ENCODE data around the gene MAP3K4.
"Not testable (repeated sequence)": the region's sequence is repeated elsewhere in the genome, so short reads cannot be mapped to it uniquely, and the experiment has no call there.

Gene MAP3K4

DNA sequence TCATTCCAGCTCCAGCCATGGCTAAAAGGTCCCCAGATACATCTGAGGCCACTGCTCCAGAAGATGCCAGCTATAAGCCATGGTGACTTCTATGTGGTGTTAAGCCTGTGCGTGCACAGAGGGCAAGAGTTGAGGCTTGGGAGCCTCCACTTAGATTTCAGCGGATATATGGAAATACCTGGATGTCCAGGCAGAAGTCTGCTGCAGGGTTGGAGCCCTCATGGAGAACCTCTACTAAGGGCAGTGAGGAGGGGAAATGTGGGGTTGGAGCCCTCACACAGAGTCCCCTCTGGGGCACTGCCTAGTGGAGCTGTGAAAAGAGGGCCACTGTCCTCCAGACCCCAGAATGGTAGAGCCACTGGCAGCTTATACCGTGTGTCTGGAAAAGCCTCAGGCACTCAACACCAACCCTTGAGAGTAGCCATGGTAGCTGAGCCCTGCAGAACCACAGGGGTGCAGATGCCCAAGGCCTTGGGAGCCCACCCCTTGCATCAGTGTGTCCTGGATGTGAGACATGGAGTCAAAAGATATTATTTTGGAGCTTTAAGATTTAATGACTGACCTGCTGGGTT is 8.1 kb upstream of the MAP3K4 start:
- not testable (repeated sequence) for H3K4me3 Mint-ChIP-seq; H3K36me3 Mint-ChIP-seq (ENCODE audit: low read depth); DNase-seq; H3K4me1 Mint-ChIP-seq (ENCODE audit: low read depth); H3K27ac Mint-ChIP-seq; H3K27me3 Mint-ChIP-seq
- peaks cover 14% of the 10 kb centered on the region for H3K9me3 Mint-ChIP-seq

- peaks cover 14% of the 10 kb centered on the region for H3K9me3 Mint-ChIP-seq
- H3K4me1 Mint-ChIP-seq (ENCODE audit: low read depth): peaks cover 4% of the 10 kb centered on the region
- H3K4me3 Mint-ChIP-seq: no peak overlapping the region
- peaks cover 5% of the 10 kb centered on the region for H3K27me3 Mint-ChIP-seq
- no peak overlapping the region for H3K27ac Mint-ChIP-seq
- peaks cover 3% of the 10 kb centered on the region for H3K36me3 Mint-ChIP-seq (ENCODE audit: low read depth)
- DNase-seq: no peak
Observed at GRCh38 chr6:160986851-160987250, 4.7 kb upstream of the MAP3K4 start.

GRCh38 chr6:160987265-160987664 is 4.3 kb upstream of the MAP3K4 start:
- Mint-ChIP-seq H3K36me3 (ENCODE audit: low read depth) (peaks cover 4% of the 10 kb centered on the region), H3K27ac (no peak overlapping the region), H3K27me3 (peaks cover 3% of the 10 kb centered on the region), H3K4me3 (no peak overlapping the region), H3K9me3 (peaks cover 14% of the 10 kb centered on the region), H3K4me1 (ENCODE audit: low read depth) (peaks cover 4% of the 10 kb centered on the region)
- no peak for DNase-seq

GRCh38 chr6:160990847-160991405 is 643 bp upstream of the MAP3K4 start:
- Mint-ChIP-seq H3K36me3 (ENCODE audit: low read depth) (peaks cover 20% of the 10 kb centered on the region), H3K9me3 (no peaks in the 10 kb centered on the region), H3K27me3 (no peaks in the 10 kb centered on the region), H3K4me3 (peak overlapping the region; percentile 88), H3K27ac (peak overlapping the region; percentile 81), H3K4me1 (ENCODE audit: low read depth) (peaks cover 32% of the 10 kb centered on the region)
- no peak for DNase-seq

- H3K27me3 Mint-ChIP-seq: no peaks in the 10 kb centered on the region
- H3K4me1 Mint-ChIP-seq (ENCODE audit: low read depth): peaks cover 44% of the 10 kb centered on the region
- no peak for DNase-seq
- H3K4me3 Mint-ChIP-seq: peak overlapping the region; percentile 88
- peaks cover 21% of the 10 kb centered on the region for H3K36me3 Mint-ChIP-seq (ENCODE audit: low read depth)
- H3K27ac Mint-ChIP-seq: peak overlapping the region; percentile 93
- H3K9me3 Mint-ChIP-seq: no peaks in the 10 kb centered on the region
Observed at GRCh38 chr6:160992061-160992979, 751 bp downstream of the MAP3K4 start.

GRCh38 chr6:160992980-160993314 is 1.4 kb downstream of the MAP3K4 start:
- H3K27me3 Mint-ChIP-seq: no peaks in the 10 kb centered on the region
- peaks cover 49% of the 10 kb centered on the region for H3K4me1 Mint-ChIP-seq (ENCODE audit: low read depth)
- H3K4me3 Mint-ChIP-seq: peak overlapping the region; percentile 88
- no peaks in the 10 kb centered on the region for H3K9me3 Mint-ChIP-seq
- H3K27ac Mint-ChIP-seq: peak overlapping the region; percentile 93
- DNase-seq: no peak
- H3K36me3 Mint-ChIP-seq (ENCODE audit: low read depth): peaks cover 25% of the 10 kb centered on the region

- H3K4me1 Mint-ChIP-seq (ENCODE audit: low read depth): peaks cover 60% of the 10 kb centered on the region
Observed at GRCh38 chr6:160995271-160995670, 3.7 kb downstream of the MAP3K4 start.

GRCh38 chr6:160996131-160996601 is 4.6 kb downstream of the MAP3K4 start:
- Mint-ChIP-seq H3K4me3 (no peak overlapping the region), H3K9me3 (no peaks in the 10 kb centered on the region), H3K27ac (no peak overlapping the region), H3K36me3 (ENCODE audit: low read depth) (peaks cover 31% of the 10 kb centered on the region), H3K27me3 (no peaks in the 10 kb centered on the region), H3K4me1 (ENCODE audit: low read depth) (peaks cover 57% of the 10 kb centered on the region)
- no peak for DNase-seq

More at GRCh38 chr6:160995271-160995670, 3.7 kb downstream of the MAP3K4 start:
- H3K27ac Mint-ChIP-seq: no peak overlapping the region
- H3K27me3 Mint-ChIP-seq: no peaks in the 10 kb centered on the region
- H3K9me3 Mint-ChIP-seq: no peaks in the 10 kb centered on the region
- DNase-seq: no peak
- H3K4me3 Mint-ChIP-seq: no peak overlapping the region
- H3K36me3 Mint-ChIP-seq (ENCODE audit: low read depth): peaks cover 29% of the 10 kb centered on the region

GRCh38 chr6:160998217-160998616 is 6.6 kb downstream of the MAP3K4 start:
- Mint-ChIP-seq H3K36me3 (ENCODE audit: low read depth) (peaks cover 23% of the 10 kb centered on the region), H3K9me3 (no peaks in the 10 kb centered on the region), H3K27ac (no peak overlapping the region), H3K27me3 (no peaks in the 10 kb centered on the region), H3K4me1 (ENCODE audit: low read depth) (peaks cover 65% of the 10 kb centered on the region), H3K4me3 (no peak overlapping the region)
- DNase-seq: no peak

- H3K9me3 Mint-ChIP-seq: no peaks in the 10 kb centered on the region
- H3K4me1 Mint-ChIP-seq (ENCODE audit: low read depth): peaks cover 62% of the 10 kb centered on the region
- no peaks in the 10 kb centered on the region for H3K27me3 Mint-ChIP-seq
- H3K27ac Mint-ChIP-seq: no peak overlapping the region
- peaks cover 19% of the 10 kb centered on the region for H3K36me3 Mint-ChIP-seq (ENCODE audit: low read depth)
- no peak for DNase-seq
- H3K4me3 Mint-ChIP-seq: no peak overlapping the region
Observed at GRCh38 chr6:160998766-160999165, 7.2 kb downstream of the MAP3K4 start.

DNA sequence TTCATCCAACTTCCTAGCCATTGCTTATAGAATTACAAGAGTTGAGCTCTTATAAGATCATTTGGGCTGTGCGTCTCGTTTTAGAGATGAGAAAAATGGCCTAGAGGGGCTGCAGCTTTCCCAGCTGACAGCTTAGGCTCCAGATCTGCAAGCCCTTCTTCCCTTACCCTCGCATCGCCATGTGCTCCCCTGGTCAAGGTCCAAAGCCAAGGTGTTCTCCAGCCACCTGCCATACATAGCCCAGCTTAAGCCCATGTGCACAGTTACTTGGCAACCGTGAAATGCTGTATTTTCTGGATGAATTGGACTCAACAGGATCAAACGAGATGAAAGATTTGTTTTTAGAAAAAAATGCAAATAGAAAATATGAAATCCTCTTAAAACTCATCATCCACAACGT is 7.9 kb downstream of the MAP3K4 start:
- Mint-ChIP-seq H3K27ac (no peak overlapping the region), H3K27me3 (no peaks in the 10 kb centered on the region), H3K4me3 (no peak overlapping the region), H3K9me3 (no peaks in the 10 kb centered on the region), H3K36me3 (ENCODE audit: low read depth) (peaks cover 21% of the 10 kb centered on the region), H3K4me1 (ENCODE audit: low read depth) (peaks cover 58% of the 10 kb centered on the region)
- DNase-seq: no peak

- Mint-ChIP-seq H3K27me3 (no peaks in the 10 kb centered on the region), H3K4me1 (ENCODE audit: low read depth) (peaks cover 50% of the 10 kb centered on the region), H3K36me3 (ENCODE audit: low read depth) (peaks cover 17% of the 10 kb centered on the region), H3K27ac (no peak overlapping the region), H3K4me3 (no peak overlapping the region), H3K9me3 (no peaks in the 10 kb centered on the region)
- DNase-seq: no peak
Observed at GRCh38 chr6:161000632-161001031, 9.1 kb downstream of the MAP3K4 start.

DNA sequence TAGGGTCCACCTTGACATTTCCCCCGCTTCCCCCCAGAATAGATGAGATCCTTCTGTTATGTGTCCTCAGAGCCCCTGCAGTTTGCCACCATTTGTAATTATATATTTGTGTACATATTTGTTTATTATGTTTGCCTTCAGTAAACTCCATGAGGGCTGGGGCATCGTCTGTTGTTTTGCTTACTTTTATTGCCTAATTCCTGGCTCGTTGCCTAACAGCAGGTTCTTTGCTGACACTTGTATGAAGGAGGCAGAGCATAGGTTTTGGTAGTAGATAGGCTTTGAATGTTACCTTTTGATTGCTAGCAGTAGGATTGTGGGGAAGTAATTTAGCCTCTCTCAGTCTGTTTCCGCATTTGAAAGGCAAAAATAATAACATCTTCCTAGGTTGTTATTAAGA is 9.9 kb downstream of the MAP3K4 start:
- H3K27me3 Mint-ChIP-seq: no peaks in the 10 kb centered on the region
- H3K4me3 Mint-ChIP-seq: no peak overlapping the region

GRCh38 chr6:161003336-161003735 is 11.8 kb downstream of the MAP3K4 start:
- Mint-ChIP-seq H3K4me3 (no peak overlapping the region), H3K36me3 (ENCODE audit: low read depth) (peaks cover 18% of the 10 kb centered on the region), H3K27ac (no peak overlapping the region), H3K27me3 (no peaks in the 10 kb centered on the region), H3K4me1 (ENCODE audit: low read depth) (peaks cover 44% of the 10 kb centered on the region), H3K9me3 (no peaks in the 10 kb centered on the region)
- DNase-seq: no peak

More for the DNA sequence above, 9.9 kb downstream of the MAP3K4 start:
- Mint-ChIP-seq H3K9me3 (no peaks in the 10 kb centered on the region), H3K4me1 (ENCODE audit: low read depth) (peaks cover 47% of the 10 kb centered on the region), H3K36me3 (ENCODE audit: low read depth) (peaks cover 17% of the 10 kb centered on the region), H3K27ac (no peak overlapping the region)
- no peak for DNase-seq

DNA sequence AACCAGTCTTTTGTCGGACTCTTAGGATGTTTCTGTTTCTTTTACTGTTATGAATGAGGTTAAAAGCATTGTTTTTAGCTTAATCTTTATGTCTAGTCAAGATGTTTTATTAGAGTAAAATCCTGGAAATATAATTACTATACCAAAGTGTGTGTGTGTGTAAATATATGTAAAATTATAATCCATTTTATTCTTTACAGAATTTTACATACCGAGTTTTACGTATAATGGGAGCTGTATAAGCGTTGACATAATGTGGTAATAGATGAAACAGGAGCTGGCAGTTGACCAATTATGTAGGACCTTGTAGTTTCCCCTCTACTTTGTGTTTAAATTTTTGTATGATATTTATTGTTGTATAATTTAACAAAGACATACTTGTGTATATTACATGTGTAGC is 16.7 kb downstream of the MAP3K4 start:
- H3K27ac Mint-ChIP-seq: no peak overlapping the region

More for the DNA sequence above, 16.7 kb downstream of the MAP3K4 start:
- H3K4me1 Mint-ChIP-seq (ENCODE audit: low read depth): peaks cover 45% of the 10 kb centered on the region
- H3K27me3 Mint-ChIP-seq: no peaks in the 10 kb centered on the region
- peaks cover 17% of the 10 kb centered on the region for H3K36me3 Mint-ChIP-seq (ENCODE audit: low read depth)
- no peaks in the 10 kb centered on the region for H3K9me3 Mint-ChIP-seq
- no peak overlapping the region for H3K4me3 Mint-ChIP-seq
- DNase-seq: no peak
